ENCODE measurements around the gene TMEM266.

The TMEM266 gene

DNA sequence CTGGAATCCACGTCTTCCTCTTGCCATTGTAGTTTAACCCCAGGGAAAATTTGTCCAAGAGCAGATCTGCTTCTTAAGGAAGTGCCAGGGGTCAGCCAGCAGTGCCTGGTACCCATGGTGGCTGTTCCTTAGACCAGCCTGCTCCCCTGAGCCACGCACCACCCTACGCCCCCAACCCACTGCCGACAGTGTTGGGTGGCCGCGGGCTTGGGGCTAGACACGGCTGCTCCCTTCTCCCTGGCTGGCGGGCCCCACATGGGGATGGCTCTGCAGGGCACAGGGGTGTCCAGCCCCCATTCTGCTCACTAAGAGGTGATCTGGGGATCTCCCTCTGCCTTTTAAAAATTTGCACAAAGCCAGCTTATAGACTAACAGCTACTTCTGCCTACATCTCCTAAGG, 104.8 kb downstream of the TMEM266 start:
- H3K27me3 Mint-ChIP-seq (ENCODE audit: low read depth, poor library complexity) = peaks cover 8% of the 10 kb centered on the region
- H3K9me3 Mint-ChIP-seq = no peaks in the 10 kb centered on the region
- peaks cover 61% of the 10 kb centered on the region for H3K4me1 Mint-ChIP-seq
- H3K36me3 Mint-ChIP-seq (ENCODE audit: low read depth) = no peaks in the 10 kb centered on the region
- DNase-seq = no peak
- TF ChIP-seq, protein P1, sequence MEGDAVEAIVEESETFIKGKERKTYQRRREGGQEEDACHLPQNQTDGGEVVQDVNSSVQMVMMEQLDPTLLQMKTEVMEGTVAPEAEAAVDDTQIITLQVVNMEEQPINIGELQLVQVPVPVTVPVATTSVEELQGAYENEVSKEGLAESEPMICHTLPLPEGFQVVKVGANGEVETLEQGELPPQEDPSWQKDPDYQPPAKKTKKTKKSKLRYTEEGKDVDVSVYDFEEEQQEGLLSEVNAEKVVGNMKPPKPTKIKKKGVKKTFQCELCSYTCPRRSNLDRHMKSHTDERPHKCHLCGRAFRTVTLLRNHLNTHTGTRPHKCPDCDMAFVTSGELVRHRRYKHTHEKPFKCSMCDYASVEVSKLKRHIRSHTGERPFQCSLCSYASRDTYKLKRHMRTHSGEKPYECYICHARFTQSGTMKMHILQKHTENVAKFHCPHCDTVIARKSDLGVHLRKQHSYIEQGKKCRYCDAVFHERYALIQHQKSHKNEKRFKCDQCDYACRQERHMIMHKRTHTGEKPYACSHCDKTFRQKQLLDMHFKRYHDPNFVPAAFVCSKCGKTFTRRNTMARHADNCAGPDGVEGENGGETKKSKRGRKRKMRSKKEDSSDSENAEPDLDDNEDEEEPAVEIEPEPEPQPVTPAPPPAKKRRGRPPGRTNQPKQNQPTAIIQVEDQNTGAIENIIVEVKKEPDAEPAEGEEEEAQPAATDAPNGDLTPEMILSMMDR (IDR thresholded peaks at IDR 0.05) = no peak
- H3K4me3 Mint-ChIP-seq = no peak overlapping the region
- no peak overlapping the region for H3K27ac Mint-ChIP-seq

DNA sequence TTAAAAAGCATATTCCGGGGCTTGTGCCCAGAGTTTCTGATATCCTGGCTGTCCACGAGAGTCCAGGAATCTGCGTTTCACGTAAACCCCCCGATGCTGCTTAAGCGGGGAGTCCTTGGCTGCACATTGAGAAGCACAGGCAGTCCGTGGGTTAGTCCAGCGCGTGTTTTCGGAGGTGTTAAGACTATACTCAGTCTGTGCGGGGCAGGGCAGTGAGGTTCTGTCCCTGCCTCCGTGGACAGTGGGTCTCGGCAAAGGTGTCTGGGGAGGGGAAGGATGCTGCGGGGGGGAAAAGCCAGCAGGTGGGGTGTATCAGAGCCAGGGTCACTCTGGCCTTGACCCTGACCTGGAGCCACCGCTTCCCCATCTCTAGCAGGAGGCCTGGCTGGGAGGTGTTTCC, 106.2 kb downstream of the TMEM266 start:
- H3K27me3 Mint-ChIP-seq (ENCODE audit: low read depth, poor library complexity) = peaks cover 7% of the 10 kb centered on the region
- peaks cover 47% of the 10 kb centered on the region for H3K4me1 Mint-ChIP-seq
- no peak for DNase-seq
- TF ChIP-seq, protein P1 (IDR thresholded peaks at IDR 0.05) = no peak
- no peaks in the 10 kb centered on the region for H3K36me3 Mint-ChIP-seq (ENCODE audit: low read depth)
- no peak overlapping the region for H3K4me3 Mint-ChIP-seq
- H3K27ac Mint-ChIP-seq = no peak overlapping the region
- H3K9me3 Mint-ChIP-seq = no peaks in the 10 kb centered on the region

- TF ChIP-seq, protein P1 (IDR thresholded peaks at IDR 0.05) = no peak
- Mint-ChIP-seq H3K9me3 (peaks cover 5% of the 10 kb centered on the region), H3K36me3 (ENCODE audit: low read depth) (no peaks in the 10 kb centered on the region), H3K27me3 (ENCODE audit: low read depth, poor library complexity) (peaks cover 7% of the 10 kb centered on the region), H3K4me3 (no peak overlapping the region), H3K4me1 (peaks cover 32% of the 10 kb centered on the region), H3K27ac (no peak overlapping the region)
- DNase-seq = no peak
These were observed 108.6 kb downstream of the TMEM266 start for GRCh38 chr15:76168237-76168984.

- Mint-ChIP-seq H3K27me3 (ENCODE audit: low read depth, poor library complexity) (peaks cover 8% of the 10 kb centered on the region), H3K4me3 (no peak overlapping the region), H3K4me1 (peaks cover 26% of the 10 kb centered on the region), H3K27ac (no peak overlapping the region), H3K9me3 (peaks cover 5% of the 10 kb centered on the region), H3K36me3 (ENCODE audit: low read depth) (no peaks in the 10 kb centered on the region)
- DNase-seq = no peak
- TF ChIP-seq, protein P1 (IDR thresholded peaks at IDR 0.05) = no peak
These were observed 109.2 kb downstream of the TMEM266 start for GRCh38 chr15:76169018-76169417.

- Mint-ChIP-seq H3K4me1 (peaks cover 15% of the 10 kb centered on the region), H3K9me3 (peaks cover 5% of the 10 kb centered on the region), H3K27ac (no peak overlapping the region), H3K27me3 (ENCODE audit: low read depth, poor library complexity) (peaks cover 9% of the 10 kb centered on the region), H3K4me3 (no peak overlapping the region), H3K36me3 (ENCODE audit: low read depth) (no peaks in the 10 kb centered on the region)
- TF ChIP-seq, protein P1 (IDR thresholded peaks at IDR 0.05) = no peak
- DNase-seq = no peak
These were observed 110.4 kb downstream of the TMEM266 start for GRCh38 chr15:76169911-76170800.

All from nephron progenitor cell (in vitro differentiated cells).